Stimulated activated CD8-positive, alpha-beta memory T cell treated with anti-CD3 and anti-CD28 coated beads, Interleukin-15, amount 100 ng/mL, for 48 hours (primary cell): ENCODE measurements around the gene DCLK2.
A peak's percentile ranks its signal among the peaks of the same experiment; 100 is the strongest.

Source experiments
- DNase-seq, 2 donors: peaks; one replicate each; pipeline ENCODE4 v3.0.0-alpha.2; 2020; ENCODE audit warnings: low read depth in 2 of 2

The DCLK2 gene

DNA sequence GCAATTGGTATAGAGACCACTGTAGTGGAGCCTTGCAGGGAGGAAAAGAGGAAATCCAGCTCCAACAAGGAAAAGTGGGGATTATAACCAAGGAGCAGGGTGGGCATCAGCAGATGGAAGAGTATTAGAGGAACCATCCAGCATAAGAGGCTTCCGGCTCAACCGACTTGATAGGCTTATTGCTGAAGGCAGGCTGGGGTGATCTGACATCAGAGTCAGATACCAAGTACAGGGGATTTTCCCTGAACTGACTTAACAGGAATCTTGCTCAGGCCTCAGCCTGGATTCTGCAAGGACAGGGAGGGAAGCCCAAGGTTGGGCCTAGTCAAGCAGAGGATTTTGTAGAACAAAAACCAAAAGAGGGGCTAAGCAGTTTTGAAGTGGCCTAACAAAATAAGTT is 129.6 kb downstream of the DCLK2 start:
- DNase-seq = no peak

DNA sequence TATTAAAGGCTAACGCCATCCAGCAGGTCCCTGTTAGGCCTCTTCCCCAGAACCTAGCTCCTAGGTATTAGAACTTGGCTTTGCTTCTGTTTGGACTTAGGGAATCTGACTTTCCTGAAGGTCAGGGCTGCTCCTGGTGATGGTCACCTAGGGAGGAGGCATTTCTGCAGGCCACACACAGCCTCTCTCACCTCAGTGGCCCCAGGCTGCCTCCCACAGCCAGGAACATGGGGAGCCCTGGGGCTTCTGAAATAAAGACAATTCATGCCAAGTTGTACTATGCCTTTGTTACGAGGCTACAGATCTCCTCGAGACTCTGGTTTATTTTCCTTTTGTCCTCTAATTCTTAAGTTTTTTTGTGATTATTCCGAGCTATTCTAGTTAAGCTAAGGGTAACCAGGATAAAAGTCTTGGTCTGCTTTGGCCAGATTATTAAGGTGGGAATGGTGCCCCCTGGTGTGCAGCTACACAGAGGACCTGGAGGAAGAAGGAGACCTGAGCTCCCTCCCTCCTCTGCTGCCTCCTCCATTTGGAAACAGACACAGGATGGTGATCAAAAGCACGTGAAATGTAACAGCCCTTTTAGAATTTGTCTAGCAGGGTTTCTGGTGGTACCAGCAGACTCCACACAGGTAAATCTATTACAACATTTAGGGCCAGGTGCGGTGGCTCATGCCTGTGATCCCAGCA is 131.0 kb downstream of the DCLK2 start:
- peak in 1 of 2 donors; percentile 4 for DNase-seq

DNA sequence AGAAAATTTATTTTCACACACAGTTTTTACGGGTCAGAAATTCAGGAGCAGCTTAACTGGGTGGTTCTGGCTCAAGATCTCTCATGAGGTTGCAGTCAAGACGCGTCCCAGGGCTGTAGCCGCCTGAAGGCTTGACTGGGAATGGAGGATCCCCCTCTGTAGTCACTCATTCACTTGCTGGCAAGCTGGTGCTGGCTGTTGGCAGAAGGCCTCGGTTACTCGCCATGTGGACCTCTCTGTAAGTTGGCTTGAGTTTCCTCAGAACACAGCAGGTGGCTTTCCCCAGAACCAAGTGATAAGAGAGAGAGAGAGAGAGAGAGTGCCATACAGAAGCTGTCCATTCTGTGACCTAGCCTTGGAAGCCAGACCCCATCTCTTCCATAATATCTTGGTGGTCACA is 132.8 kb downstream of the DCLK2 start:
- DNase-seq = no peak

DNA sequence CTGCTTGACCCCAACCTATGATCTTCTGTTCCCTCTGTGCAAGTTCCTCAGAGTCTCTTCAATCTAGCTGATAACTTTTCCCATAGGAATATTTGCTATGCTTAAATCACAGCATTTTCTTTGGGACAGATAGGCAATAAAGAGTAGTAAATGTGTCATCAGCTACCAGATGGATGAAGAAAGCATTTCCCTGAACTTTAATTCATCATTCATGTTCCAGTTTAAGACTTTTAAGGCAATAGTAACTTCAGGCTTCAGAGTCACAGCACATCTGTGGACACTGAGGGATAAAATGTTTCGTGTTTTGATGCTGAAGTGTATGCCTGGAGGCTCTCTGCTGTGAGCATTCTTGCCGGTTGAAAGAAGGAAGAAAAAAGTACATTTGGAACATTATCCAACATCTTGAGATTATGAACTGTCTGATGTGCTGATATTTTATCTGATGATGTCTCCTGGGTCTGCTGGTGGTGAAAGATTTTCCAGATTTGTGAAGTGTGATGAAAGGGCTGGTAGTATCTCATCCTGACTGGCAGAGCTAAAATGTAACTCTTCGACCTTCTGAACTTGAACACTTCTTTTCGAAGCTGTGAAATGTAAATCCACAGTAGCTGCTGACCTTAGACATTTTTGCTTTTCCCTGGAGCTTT is 133.7 kb downstream of the DCLK2 start:
- DNase-seq = no peak

DNA sequence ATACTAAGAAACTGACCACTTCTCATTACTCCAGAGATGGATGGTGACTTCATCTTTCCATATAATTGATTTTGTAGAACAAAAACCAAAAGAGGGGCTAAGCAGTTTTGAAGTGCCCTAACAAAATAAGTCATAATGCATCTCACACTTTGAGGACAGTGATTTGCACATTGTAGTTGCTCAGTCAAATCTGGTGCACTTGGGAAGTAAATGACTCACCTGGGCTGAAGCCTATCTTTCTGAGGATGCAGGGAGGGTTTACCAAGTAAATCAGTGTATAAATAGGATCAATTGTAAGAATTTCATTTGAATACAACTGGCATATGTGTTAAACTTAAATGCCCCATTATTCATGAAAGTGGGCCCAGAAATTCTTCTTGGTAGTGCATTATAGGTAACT is 134.2 kb downstream of the DCLK2 start:
- DNase-seq = no peak

DNA sequence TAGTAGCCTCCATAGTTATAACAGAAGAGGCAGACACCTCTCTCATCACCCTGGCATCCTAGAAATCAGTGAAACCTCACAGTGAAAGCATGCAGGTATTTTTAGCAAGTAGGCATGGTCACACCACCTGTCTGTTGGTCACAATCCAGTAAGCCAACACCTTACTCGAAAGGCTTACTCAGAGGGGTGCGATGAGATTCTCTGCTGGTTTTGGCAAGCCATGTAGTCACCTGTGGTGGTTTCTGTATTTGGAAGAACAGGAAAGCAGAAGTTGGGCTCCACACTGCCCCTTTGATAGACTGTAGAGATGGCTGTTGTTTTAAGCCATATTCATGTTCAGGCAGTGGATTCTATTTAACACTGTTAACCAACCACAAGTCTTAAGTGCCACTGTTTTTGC is 134.7 kb downstream of the DCLK2 start:
- no peak for DNase-seq

DNA sequence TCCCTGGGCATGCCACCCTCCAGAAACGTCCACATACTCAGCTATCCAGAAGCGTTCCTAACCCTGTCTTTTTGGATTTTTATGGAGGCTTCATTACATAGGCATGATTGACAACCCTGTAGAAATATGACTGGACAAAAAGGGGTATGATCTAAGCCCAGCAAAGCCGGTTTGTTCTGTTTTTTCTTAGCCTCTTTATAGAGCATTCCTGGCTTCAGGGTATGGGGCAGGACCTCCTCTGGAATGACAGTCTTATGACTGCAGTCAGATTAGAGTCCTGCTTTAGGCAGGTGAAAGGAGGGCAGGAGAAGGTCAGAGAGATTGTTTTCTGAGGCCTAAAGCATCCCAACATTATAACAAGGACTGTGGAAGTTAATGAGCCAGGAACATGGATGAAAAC is 137.4 kb downstream of the DCLK2 start:
- DNase-seq = no peak

DNA sequence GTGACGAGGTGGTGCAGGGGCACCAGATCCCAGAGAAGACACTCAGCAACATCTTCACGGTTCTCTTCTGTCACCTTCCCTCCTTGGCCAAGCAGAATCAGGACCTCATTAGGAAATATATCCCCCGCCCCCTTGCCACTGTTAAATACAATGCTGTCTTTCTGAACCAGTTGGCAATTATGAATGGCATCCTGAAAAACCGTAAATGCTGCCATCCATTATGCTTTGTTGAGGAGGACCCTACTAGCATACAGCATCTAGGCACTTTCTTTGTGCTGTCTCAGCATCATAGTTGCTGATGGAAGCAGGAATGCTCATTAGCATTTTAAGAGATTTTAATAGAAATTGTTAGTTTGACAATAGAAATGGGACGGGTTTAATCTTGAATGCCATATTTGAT is 138.5 kb downstream of the DCLK2 start:
- DNase-seq = no peak

DNA sequence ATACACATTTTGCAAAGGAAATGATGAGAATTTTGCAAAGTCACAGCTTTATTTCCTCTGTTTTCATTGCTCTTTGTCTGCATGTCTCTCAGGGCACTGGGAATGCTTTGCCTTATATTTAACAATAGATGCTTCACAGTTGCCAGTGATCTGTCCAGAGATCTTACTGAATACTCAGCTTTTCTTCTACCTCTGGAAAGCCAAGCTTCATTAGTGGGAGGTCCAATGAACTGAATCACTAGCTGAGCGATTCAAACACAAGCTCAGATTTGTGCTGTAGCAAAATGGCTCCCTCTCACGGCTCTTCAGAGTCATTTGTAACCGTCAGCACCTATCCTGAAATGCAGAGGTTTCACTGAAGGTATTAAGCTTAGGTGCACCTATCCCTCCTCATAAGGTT is 138.9 kb downstream of the DCLK2 start:
- no peak for DNase-seq

DNA sequence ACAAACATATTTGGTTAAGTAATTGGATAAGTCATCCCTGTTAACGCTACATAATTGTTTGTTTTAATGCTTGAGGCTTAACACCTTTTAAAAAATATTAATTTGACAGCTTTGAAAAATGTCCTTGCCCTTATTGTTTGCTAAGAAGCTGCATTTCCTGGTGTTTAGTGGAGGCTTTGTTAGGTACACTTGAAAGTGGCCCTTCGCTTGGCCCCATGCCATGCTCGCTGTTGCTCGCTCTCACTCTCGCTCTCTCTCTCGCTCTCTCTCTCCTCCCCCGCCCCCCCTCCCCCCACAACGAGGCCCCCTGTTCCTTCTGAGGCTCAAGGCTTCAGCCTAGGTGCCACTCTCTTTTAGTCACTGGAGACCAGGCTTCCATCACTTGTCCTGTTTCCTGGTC is 139.6 kb downstream of the DCLK2 start:
- no peak for DNase-seq

DNA sequence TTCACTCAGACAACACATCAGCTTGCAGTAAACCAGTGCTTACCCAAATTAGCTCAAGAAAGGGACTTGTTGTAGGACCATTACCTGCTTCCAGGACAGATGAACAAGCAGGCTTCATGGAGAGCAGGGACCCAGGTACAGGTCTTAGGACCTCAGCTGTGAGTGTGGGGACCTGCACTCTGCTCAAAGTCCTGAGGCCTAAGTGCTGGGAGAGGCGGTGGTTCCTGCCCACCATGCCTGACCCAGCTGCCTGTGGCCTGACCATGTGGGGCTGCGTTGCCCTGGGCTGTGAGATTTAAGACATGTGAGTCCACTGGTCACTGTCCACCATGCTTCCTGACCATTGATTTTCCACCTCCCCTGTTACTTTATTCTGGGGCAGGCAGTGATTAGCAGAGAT is 140.2 kb downstream of the DCLK2 start:
- DNase-seq = no peak

DNA sequence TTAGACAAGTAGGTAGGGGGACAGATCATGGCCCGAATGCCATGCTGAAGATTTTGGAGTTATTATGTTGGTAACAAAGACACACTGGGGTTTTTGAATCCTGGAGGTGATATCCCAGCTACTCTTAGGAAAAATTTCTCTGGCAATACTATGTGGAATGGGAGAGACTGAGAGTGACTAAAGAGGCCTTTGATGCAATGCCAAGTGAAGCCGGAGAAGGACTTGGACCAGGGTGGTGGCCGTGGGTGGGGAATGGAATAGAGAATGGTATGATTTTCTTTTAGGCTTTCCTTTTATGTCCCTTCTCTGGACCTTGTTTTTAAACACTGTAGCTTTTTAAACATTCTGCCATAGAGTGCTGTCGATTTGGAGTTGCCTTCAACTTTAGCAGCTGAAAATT is 141.6 kb downstream of the DCLK2 start:
- no peak for DNase-seq

DNA sequence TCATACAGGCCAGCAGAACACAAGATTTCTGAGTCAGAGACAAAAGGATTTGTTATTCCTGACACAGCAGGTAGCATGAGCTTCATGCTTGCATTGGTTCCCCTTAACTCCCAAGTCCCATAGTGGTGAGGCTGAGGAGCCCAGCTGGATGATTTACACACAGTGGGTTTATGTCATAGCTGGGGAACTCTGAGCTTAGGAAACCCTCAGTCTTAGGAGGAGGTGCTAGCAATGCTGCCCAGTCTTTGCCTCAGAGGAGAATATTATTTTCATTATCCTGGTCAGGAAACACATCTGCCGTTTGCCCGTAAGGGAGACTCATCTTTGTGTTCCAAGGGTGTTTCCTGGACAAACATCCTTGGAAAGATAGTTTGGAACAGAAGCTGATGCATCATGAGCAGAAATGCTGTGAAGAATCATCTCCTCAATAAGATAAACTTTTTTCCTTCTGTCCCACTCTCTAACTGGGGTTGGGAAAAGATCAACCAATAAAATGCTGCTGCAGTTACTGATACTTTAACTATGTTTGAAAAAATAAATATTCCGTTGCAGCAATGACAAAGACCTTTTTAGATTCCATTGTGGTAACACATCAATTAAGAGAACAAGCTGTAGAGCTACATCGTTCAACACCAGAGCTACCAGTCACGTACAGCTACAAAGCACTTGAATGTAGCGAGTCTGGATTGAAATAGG is 146.8 kb downstream of the DCLK2 start:
- DNase-seq = no peak

DNA sequence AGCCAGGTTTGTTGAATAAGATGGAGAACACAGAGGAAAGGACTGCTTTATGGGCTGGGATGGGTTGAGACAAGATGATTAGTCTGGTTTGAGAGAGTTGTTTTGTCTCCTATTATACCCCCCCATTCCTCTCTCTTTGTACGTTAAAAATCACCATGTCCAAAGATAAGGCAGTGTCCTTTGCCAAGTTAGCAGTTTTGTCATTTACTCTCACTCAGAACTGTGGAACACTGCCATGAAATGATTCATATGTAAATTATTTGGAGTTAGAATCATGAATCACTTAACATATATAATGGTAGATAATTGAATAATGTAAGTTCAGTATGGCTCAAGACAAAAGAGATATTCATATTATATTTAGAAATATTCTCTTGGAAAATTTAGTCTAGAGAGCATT is 151.3 kb downstream of the DCLK2 start:
- DNase-seq = no peak

DNA sequence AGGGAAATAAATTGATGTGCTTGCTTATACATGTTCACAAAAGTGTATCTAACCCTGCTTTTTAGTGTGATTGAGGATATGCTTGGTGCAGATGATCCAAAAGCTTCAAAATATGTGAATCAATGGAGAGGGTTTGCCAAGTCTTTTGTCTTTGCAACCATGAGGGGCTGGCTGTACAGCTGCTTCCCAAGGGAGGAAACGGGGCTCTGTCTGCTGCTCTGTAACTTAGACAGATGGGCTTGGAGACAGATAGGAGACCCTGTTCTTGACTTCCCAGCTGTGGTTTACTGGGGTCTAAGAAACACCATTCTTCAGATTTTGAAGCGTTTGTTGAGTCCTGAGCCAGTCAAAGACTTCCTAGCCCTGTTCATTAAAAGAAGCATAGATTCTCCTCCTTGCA is 152.3 kb downstream of the DCLK2 start:
- no peak for DNase-seq

DNA sequence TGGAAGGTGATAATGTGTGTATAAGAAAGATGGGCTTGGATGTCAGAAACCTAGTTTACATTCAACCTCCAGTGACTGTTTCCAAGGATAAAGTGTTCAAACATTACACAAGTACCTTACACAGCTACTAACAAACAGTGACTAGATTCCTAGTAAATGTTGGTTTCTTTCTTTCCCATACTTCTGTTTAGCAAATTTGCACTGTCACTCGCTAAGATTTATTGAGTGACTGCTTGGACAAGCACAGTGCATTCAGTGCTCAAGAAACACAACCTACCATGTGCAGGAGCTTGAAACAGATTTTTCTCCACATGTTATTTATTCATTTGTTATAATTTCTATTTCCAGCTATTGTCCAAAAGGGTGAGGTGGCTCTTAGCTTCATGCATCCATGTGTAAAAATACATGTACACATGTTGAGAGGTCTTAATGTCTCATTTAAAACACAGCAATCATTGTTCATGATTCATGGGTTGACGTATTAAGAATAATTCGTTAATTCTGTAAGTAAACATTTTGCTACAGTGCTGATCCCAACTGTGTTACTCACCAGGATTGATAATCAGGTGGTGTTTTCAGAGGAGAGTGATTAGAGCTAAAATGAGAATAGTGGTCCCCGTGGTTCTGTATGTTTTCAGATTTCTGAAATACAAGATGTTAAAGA is 153.0 kb downstream of the DCLK2 start:
- no peak for DNase-seq

DNA sequence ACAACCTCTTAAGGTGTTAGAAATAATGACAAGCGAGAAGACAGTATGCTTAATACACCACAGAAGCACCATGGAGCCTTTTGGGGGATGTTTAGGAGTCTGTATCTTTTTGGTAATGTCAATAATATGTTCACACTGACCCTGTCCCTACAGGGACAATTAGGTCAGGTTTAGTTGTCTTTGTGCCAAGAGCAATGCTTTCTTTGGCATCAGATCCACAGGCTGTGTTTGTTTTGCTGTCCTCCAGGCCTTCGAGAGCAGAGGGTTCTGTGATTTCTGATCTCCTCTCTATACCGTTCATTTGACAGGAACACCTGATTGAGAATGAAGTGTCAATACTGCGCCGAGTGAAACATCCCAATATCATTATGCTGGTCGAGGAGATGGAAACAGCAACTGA is 153.8 kb downstream of the DCLK2 start:
- DNase-seq = no peak

DNA sequence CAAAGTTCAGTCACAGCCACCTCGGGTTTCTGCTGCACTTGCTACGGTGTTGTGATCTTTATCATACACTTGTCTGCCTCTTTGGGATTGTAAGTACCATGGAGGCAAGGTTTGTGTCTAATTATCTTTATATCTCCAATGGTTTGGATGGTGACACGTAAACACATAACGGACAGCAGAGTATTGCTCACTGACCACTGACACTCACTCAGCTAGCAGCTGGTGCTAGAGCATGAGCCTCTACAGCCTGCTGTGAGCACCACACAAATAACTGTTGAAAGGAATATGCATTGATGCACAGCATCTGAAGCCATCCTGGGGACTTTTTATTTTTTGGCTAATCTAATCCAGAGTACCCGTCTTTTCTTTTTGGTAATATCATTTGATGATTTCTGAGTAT is 156.0 kb downstream of the DCLK2 start:
- no peak for DNase-seq

DNA sequence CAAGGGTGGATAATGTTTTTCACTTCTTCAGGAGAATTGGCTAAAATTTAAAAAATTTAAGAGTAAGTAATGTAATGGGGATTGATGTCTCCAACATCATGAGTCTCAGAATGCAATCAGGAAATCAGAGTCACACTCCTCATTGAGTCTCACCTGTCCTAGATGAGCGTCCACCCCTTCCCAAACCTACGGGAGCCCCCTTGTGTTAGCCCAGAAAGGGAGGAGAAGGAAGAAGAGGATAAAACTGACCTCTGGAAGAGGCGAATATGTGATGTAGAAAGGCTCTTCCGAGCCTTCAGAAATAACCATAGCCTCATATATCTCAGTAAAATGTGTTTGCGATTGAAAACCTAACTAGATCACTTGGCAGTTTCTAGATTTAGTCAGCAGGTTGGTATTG is 157.1 kb downstream of the DCLK2 start:
- no peak for DNase-seq

DNA sequence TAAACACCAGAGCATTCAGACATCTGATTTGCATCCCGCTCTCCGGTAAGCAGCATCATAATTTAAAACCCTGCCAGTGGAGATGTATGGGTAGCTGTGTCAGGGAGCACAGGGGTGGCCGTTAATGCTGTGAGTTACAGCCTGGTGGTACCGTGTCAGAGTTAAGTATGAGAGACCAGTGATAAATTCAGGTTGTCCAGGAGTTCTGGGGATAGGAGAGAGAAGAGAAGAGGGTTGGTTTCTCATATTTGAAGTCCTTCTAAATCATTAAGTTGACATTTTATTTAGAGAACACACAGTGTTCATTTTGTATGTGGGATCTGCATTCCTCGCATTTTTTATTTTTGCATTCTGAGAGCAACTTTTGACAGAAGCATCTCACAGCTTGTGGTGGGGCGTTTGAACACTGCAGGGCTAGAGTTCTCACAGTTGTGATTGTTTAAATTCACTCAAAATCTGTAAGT is 157.6 kb downstream of the DCLK2 start:
- no peak for DNase-seq

DNA sequence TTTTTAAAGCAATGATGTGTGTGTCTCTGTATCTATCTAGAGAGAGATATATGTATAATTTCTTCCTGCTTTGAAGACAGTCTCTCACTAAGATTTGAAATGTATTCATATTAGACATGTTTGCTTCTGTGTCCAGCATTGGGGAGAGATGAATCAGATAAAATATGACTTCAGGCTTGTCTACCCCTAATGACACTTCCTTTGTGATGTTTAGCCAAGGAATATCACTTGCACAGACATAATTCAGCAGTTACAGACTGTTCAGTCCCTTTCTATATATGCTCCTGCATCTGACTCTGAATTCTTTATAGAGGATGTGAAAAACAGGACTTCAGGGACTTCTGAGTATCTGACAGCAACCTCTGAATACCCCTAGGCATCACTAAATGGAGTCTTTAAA is 158.4 kb downstream of the DCLK2 start:
- DNase-seq = no peak

DNA sequence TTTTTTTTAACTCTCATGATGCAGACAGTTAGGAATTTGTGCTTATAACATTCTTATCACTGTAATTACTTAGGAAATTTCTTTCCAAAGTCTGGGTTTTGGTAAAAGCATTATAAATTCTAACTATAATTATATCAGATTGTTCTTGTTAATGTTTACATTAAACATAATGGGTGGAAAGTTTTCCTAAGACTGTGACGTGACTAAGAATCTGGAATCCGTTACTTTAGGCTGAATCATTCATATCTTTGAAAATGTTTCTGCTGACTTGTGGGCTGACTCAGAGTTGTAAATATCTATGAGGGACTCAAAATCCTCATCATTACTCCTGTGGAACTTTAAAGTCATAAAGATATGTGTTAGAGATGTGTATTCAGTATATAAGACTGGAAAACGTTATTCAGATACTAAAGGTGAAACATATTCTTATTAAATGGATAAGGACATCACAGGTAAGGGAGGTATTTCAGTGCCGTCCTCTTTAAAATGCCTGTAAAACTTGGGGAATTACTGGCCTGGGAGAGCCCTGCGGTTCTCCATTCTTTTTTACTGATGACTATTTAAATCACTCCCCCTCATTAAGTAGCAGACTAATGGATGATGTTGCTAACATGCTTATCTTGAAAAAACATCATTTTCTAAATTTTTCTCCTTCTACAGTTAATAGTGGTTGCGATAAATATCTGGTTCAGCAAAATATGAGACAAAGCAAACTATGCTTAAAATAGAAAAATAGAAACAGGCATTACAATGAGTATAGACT is 159.0 kb downstream of the DCLK2 start:
- no peak for DNase-seq
